GM12878 (cell line): Measurements from ENCODE around the gene WTIP. TPM values are rescaled to one million over a fixed set of nuclear protein-coding genes. Genes with fewer than 3 reads are reported as not detected.
"Not testable (repeated sequence)": the region's sequence is repeated elsewhere in the genome, so short reads cannot be mapped to it uniquely, and the experiment has no call there.

Experiments
- ATAC-seq: fragments of 200-7000 bp; cut with Tn5 transposase; 3 replicates; pipeline ENCODE4 v1.9.1; 2020; ENCODE audit warnings: mild to moderate bottlenecking, moderate library complexity
- BruUV-seq: library from RNA; stranded (reverse); fragments of 400-500 nt; replicated peaks from 2 replicates; lab custom pipeline; 2021; lab: Mats Ljungman, UMichigan
- CTCF ChIA-PET: fragments of 300-600 bp; sonication (Branson Sonifier 250); formaldehyde crosslinking; extraction: SDS; loops from one replicate; lab custom pipeline; 2021; ENCODE audit warnings: inconsistent platforms; lab: Yijun Ruan, JAX
- POLR2A ChIA-PET: fragments of 350-600 bp; formaldehyde crosslinking; extraction: SDS; loops from one replicate; lab custom pipeline; 2021; ENCODE audit warnings: inconsistent platforms; lab: Charles Lee
- RAD21 ChIA-PET: fragments of 300-600 bp; sonication (Branson Sonifier 250); formaldehyde crosslinking; loops from one replicate; lab custom pipeline; 2023; ENCODE audit warnings: antibody characterized with exemption; ENCODE audit not compliant: unreplicated experiment; lab: Charles Lee
- SMC1A ChIA-PET: fragments of 300-600 bp; sonication (Branson Sonifier 250); formaldehyde crosslinking; loops from one replicate; lab custom pipeline; 2023; ENCODE audit not compliant: unreplicated experiment, uncharacterized antibody; lab: Charles Lee
- DNase-seq: peaks from one replicate; pipeline ENCODE4 v3.0.0-alpha.2; 2011; ENCODE audit warnings: low read depth, low spot score
- FAIRE-seq: peaks from 3 replicates; lab custom pipeline; 2011; peaks lifted over from hg19 to GRCh38; lab: Jason Lieb, UNC
- H2AFZ ChIP-seq: 2 replicates; pipeline ENCODE4 v1.6.0; 2011; ENCODE audit warnings: low read depth, low read length, control low read depth; ENCODE audit not compliant: control insufficient read depth
- H3K27ac ChIP-seq: 2 replicates; pipeline ENCODE4 v1.5.1; 2011; ENCODE audit warnings: control low read depth; ENCODE audit not compliant: control insufficient read depth, insufficient read depth
- H3K27me3 ChIP-seq, 2 experiments: replicated peaks in 1 of 2; 2 replicates each; pipeline versions ENCODE4 v1.6.0 to v1.6.1; 2011; ENCODE audit warnings: low read length in 1 of 2; ENCODE audit not compliant: control insufficient read depth in 2 of 2, insufficient read depth in 2 of 2
- H3K36me3 ChIP-seq, 2 experiments: 2 replicates each; pipeline ENCODE4 v1.5.1; 2011; ENCODE audit warnings: low read length in 1 of 2; ENCODE audit not compliant: control insufficient read depth in 2 of 2, insufficient read depth in 2 of 2
- H3K4me1 ChIP-seq: 2 replicates; pipeline ENCODE4 v1.6.1; 2011; ENCODE audit warnings: mild to moderate bottlenecking, low read length, moderate library complexity, mixed read lengths; ENCODE audit not compliant: control insufficient read depth, insufficient read depth
- H3K4me2 ChIP-seq: 2 replicates; pipeline ENCODE4 v1.6.0; 2011; ENCODE audit warnings: control low read depth; ENCODE audit not compliant: control insufficient read depth, insufficient read depth
- H3K4me3 ChIP-seq: fragments of 200-600 bp; sonication (generic); 2 replicates; pipeline ENCODE4 v1.5.1; 2016
- H3K79me2 ChIP-seq: 2 replicates; pipeline ENCODE4 v1.6.0; 2011; ENCODE audit warnings: low read length; ENCODE audit not compliant: control insufficient read depth, insufficient read depth
- H3K9ac ChIP-seq: 2 replicates; pipeline ENCODE4 v1.8.0; 2011; ENCODE audit warnings: low read length, control low read depth, mixed read lengths; ENCODE audit not compliant: control insufficient read depth, insufficient read depth
- H3K9me3 ChIP-seq: replicated peaks from 3 replicates; pipeline ENCODE4 v1.5.1; 2011; ENCODE audit warnings: mild to moderate bottlenecking, low read length; ENCODE audit not compliant: control insufficient read depth, insufficient read depth
- H4K20me1 ChIP-seq: 2 replicates; pipeline ENCODE4 v1.6.0; 2011; ENCODE audit not compliant: control insufficient read depth, insufficient read depth
- ASH2L ChIP-seq: fragments of 300-600, 200-600 bp; sonication (generic); IDR thresholded peaks from 2 replicates; pipeline ENCODE4 v1.6.1; 2017; ENCODE audit warnings: low read depth, mild to moderate bottlenecking, borderline replicate concordance
- ATF7 ChIP-seq: fragments of 450-650 bp; IDR thresholded peaks from 2 replicates; pipeline ENCODE4 v1.6.1; 2016; ENCODE audit warnings: low read depth, mild to moderate bottlenecking
- BRCA1 ChIP-seq: IDR thresholded peaks from 2 replicates; pipeline ENCODE4 v1.6.1; 2011; ENCODE audit warnings: low read depth, low read length, improper control_type of control experiment
- CBX3 ChIP-seq: fragments of 200-600 bp; sonication (generic); IDR thresholded peaks from 2 replicates; pipeline ENCODE4 v1.6.1; 2016; ENCODE audit warnings: low read depth, borderline replicate concordance
- HDGF ChIP-seq: fragments of 450-650 bp; IDR thresholded peaks from 2 replicates; pipeline ENCODE4 v1.6.1; 2016; ENCODE audit warnings: antibody characterized with exemption
- POU2F2 ChIP-seq: IDR thresholded peaks from 3 replicates; pipeline ENCODE4 v1.6.1; 2011; ENCODE audit warnings: low read depth, mild to moderate bottlenecking, low read length, borderline replicate concordance
- SIX5 ChIP-seq: IDR thresholded peaks from 2 replicates; pipeline ENCODE4 v1.6.1; 2011; ENCODE audit warnings: mild to moderate bottlenecking, low read depth, low read length, moderate library complexity; ENCODE audit not compliant: severe bottlenecking
- SMAD5 ChIP-seq: IDR thresholded peaks from 2 replicates; pipeline ENCODE4 v1.6.1; 2016; ENCODE audit warnings: antibody characterized with exemption, low read depth
- TCF7 ChIP-seq: IDR thresholded peaks from 2 replicates; pipeline ENCODE4 v1.6.1; 2014; ENCODE audit warnings: antibody characterized with exemption, borderline replicate concordance
- ZNF207 ChIP-seq: fragments of 450-650 bp; IDR thresholded peaks from 2 replicates; pipeline ENCODE4 v1.6.1; 2014; ENCODE audit warnings: antibody characterized with exemption, mild to moderate bottlenecking, borderline replicate concordance
- ZNF622 ChIP-seq: fragments of 450-650 bp; IDR thresholded peaks from 2 replicates; pipeline ENCODE4 v1.6.1; 2017; ENCODE audit warnings: mild to moderate bottlenecking, inconsistent platforms
- WGBS: methylation state at CpG from one replicate; pipeline ENCODE4 v1.1.6; 2016; ENCODE audit warnings: low lambda C conversion rate; ENCODE audit not compliant: insufficient replicate concordance, insufficient coverage; ENCODE audit errors: missing lambda C conversion rate; 5-methylcytosine and 5-hydroxymethylcytosine counted together
- in situ Hi-C: fragments of 300-500 bp; cut with MboI; formaldehyde crosslinking; loops from 9 replicates; pipeline ENCODE4 v1.14.3; 2018; ENCODE audit warnings: mixed read lengths
- intact Hi-C: fragments of 100-400 bp; cut with micrococcal nuclease; formaldehyde crosslinking; loops from one replicate; pipeline ENCODE4 v1.14.2; 2022; ENCODE audit not compliant: unreplicated experiment
- polyA plus RNA-seq, 11 experiments: library from polyadenylated mRNA; depleted of rRNA in 4 of 11; unstranded in 6 of 11; stranded (reverse) in 5 of 11; fragments of >200 nt; fragmentation: Nextera tagmentation in 4 of 11; fragmentation: Illumina TruSeq in 1 of 11; extraction: Ambion mirVana in 4 of 11; extraction: Trizol in 1 of 11; gene quantifications; 1 replicate in 1 of 11; 2 replicates in 10 of 11; pipeline versions ENCODE4 v1.2.1 to v1.2.3, GENCODE V29; 2011 to 2016; ENCODE audit warnings: inconsistent platforms in 2 of 11, missing spikeins in 2 of 11, low read depth in 1 of 11
- total RNA-seq, 4 experiments: library from RNA; depleted of rRNA in 3 of 4; stranded (reverse); fragments of >200 nt in 3 of 4; fragmentation: Illumina TruSeq in 1 of 4; extraction: Trizol in 1 of 4; gene quantifications; 2 replicates each; pipeline versions ENCODE4 v1.2.1 to v1.2.3, GENCODE V29; 2013 to 2021
- TF ChIP-seq, protein P1 (sequence below): IDR thresholded peaks from 2 replicates; pipeline ENCODE4 v1.6.1; 2012; ENCODE audit warnings: mild to moderate bottlenecking, low read depth, low read length

Gene WTIP
- total and polyA plus RNA-seq, 10 of the 15 experiments (the other 5 are each of a cell fraction or from before 2014, with no cell fraction given): 0.06 to 0.77 (median 0.17) TPM; not detected in 2

DNA sequence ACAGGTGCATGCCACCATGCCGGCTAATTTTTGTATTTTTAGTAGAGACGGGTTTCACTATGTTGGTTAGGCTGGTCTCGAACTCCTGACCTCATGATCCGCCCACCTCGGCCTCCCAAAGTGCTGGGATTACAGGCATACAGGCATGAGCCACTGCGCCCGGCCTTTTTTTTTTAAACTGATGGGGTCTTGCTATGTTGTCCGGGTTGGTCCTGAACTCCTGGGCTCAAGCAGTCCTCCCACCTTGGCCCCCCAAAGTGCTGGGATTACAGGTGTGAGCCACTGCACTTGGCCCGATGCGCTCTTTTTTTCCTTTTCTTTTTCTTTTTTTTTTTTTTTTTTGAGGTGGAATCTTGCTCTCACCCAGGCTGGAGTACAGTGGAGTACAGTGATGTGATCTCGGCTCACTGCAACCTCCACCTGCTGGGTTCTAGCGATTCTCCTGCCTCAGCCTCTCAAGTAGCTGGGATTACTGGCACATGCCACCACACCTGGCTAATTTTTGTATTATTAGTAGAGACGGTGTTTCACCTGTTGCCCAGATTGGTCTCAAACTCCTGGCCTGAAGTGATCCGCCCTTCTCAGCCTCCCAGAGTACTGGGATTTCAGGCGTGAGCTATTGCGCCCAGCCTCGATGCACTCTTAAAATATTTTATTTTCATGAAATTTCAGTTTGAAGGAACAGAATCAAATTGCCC is 25.6 kb upstream of the WTIP start:
- H3K4me3 ChIP-seq, H3K27me3 ChIP-seq, SMC1A ChIA-PET, RAD21 ChIA-PET, H3K4me1 ChIP-seq, BruUV-seq, H3K9me3 ChIP-seq, ATAC-seq, FAIRE-seq, H2AFZ ChIP-seq, H3K9ac ChIP-seq, DNase-seq, H3K79me2 ChIP-seq, intact Hi-C loops, H3K27ac ChIP-seq, in situ Hi-C loops, POLR2A ChIA-PET, H4K20me1 ChIP-seq, H3K4me2 ChIP-seq: not testable (repeated sequence)
- 92% methylated on average over 17 of the region's 17 CpGs for WGBS
- peaks cover 18 to 44% of the 10 kb centered on the region in 2 experiments for H3K36me3 ChIP-seq
- CTCF ChIA-PET: interaction anchor here (1.3 kb wide), 1 partner anchor 26 kb away, joined by 5 read pairs; no protein-coding TSS in a partner anchor

DNA sequence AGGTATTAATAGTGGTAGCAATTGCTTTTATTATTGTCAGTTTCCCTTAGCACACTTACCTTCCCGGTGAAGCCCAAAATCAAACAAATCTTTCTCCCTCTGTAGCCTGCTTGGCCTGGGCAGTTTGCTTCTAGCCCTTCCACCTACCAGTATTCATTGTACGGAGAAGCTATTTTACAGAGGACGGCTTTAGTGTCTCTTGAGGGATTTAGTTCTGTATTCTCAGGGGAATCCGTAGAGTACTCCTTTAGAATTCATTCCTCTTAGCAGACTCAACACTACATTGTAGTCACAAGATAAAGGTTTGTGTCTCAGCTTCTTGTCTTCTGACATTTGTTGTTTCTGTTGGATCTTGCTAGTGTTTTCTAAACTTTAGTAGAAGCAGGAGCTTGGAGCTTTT is 24.1 kb upstream of the WTIP start:
- no peak for DNase-seq
- WGBS: 76% methylated on average over 4 of the region's 4 CpGs
- CTCF ChIA-PET: no interaction called here
- H2AFZ ChIP-seq: no peak overlapping the region
- peaks cover 19 to 53% of the 10 kb centered on the region in 2 experiments for H3K36me3 ChIP-seq
- intact Hi-C loops (no loop called here), in situ Hi-C loops (no loop called here)
- no peak for ATAC-seq
- H3K9me3 ChIP-seq: no peaks in the 10 kb centered on the region
- SMC1A ChIA-PET: no interaction called here
- RAD21 ChIA-PET: no interaction called here
- H3K27me3 ChIP-seq: no peaks in the 10 kb centered on the region
- no peak for FAIRE-seq
- H3K4me2 ChIP-seq: no peak overlapping the region
- H3K4me3 ChIP-seq: no peak overlapping the region
- no peaks in the 10 kb centered on the region for H4K20me1 ChIP-seq
- no peaks in the 10 kb centered on the region for H3K4me1 ChIP-seq
- H3K27ac ChIP-seq: no peak overlapping the region
- BruUV-seq: no TSS peak
- H3K79me2 ChIP-seq: no peaks in the 10 kb centered on the region; the same call in none of the 2 replicates
- POLR2A ChIA-PET: interaction anchor here (0.6 kb wide), 1 partner anchor 225 kb away, joined by 4 read pairs; no protein-coding TSS in a partner anchor
- H3K9ac ChIP-seq: no peak overlapping the region
- TF ChIP-seq SMAD5 (no peak), SIX5 (no peak), ATF7 (no peak), HDGF (no peak), CBX3 (no peak), ASH2L (no peak), BRCA1 (no peak), POU2F2 (no peak), ZNF207 (no peak), ZNF622 (no peak), TCF7 (no peak)
- TF ChIP-seq, protein P1, sequence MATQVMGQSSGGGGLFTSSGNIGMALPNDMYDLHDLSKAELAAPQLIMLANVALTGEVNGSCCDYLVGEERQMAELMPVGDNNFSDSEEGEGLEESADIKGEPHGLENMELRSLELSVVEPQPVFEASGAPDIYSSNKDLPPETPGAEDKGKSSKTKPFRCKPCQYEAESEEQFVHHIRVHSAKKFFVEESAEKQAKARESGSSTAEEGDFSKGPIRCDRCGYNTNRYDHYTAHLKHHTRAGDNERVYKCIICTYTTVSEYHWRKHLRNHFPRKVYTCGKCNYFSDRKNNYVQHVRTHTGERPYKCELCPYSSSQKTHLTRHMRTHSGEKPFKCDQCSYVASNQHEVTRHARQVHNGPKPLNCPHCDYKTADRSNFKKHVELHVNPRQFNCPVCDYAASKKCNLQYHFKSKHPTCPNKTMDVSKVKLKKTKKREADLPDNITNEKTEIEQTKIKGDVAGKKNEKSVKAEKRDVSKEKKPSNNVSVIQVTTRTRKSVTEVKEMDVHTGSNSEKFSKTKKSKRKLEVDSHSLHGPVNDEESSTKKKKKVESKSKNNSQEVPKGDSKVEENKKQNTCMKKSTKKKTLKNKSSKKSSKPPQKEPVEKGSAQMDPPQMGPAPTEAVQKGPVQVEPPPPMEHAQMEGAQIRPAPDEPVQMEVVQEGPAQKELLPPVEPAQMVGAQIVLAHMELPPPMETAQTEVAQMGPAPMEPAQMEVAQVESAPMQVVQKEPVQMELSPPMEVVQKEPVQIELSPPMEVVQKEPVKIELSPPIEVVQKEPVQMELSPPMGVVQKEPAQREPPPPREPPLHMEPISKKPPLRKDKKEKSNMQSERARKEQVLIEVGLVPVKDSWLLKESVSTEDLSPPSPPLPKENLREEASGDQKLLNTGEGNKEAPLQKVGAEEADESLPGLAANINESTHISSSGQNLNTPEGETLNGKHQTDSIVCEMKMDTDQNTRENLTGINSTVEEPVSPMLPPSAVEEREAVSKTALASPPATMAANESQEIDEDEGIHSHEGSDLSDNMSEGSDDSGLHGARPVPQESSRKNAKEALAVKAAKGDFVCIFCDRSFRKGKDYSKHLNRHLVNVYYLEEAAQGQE: no peak
